Epidermal melanocyte (primary cell): ENCODE results near the gene CCDC43.
A peak's percentile ranks its signal among the peaks of the same experiment; 100 is the strongest.
"Not testable (repeated sequence)": the region's sequence is repeated elsewhere in the genome, so short reads cannot be mapped to it uniquely, and the experiment has no call there.

Source experiments
- DNase-seq: peaks from one replicate; pipeline ENCODE4 v3.0.0; 2011; ENCODE audit warnings: low spot score; ENCODE audit not compliant: insufficient read length

The CCDC43 gene

DNA sequence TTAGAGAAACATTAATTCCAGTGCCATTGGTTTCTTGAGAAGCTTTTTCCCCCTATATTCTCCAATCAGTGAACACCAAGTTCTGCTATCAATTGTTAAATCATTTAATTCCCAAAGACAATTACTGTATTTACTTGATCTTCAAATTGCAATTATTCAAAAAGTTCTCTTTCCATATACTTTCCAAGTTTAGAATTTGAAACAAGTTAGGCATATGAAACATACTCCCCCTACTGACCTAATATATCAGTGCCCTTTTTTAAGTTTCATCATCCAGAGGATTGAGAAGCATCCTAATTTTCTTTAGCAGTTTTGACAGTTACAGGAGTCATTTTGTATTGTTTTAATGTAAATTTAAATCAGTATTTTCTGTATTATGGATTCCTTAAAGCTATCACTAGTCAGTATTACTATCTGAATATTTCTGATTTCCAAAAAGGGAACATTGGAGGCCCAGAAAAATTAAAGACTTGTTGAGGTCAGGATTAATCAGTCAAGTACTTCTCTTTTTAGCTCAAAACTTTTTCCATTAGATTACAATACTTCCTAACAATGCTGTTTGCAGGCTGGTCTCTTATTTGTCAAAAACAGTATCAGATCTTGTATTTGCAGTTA is 17.0 kb downstream of the CCDC43 start:
- no peak for DNase-seq

GRCh38 chr17:44666006-44666405 is 23.6 kb downstream of the CCDC43 start:
- no peak for DNase-seq

GRCh38 chr17:44664867-44665266 is 24.7 kb downstream of the CCDC43 start:
- DNase-seq: no peak

GRCh38 chr17:44663095-44663494 is 26.5 kb downstream of the CCDC43 start:
- no peak for DNase-seq

GRCh38 chr17:44661835-44662234 is 27.7 kb downstream of the CCDC43 start:
- no peak for DNase-seq

GRCh38 chr17:44655983-44656710 is 33.4 kb downstream of the CCDC43 start, which contains the start of gene MEIOC:
TSS of gene MEIOC (plus strand) at chr17:44656468. CDS start at chr17:44656614, 146 bp downstream.
- DNase-seq: no peak

DNA sequence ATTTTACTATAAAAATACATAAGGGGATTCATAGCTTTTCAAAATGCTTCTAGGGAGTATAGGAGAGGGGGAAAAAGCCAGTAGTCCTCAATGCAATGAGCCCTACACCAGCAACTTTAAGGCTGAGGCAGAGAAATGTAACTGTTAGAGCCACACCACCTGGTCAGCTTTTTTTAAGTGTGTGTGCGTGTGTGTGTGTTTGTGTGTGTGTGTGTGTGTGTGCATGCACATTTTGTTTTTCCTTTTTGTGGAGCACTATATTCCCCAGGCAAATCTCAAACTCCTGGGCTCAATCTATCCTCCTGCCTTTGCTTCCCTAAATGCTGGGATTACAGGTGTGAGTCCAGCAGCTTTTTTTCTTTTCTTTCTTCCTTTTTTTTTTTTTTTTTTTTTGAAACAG is 35.6 kb downstream of the CCDC43 start:
- DNase-seq: no peak

DNA sequence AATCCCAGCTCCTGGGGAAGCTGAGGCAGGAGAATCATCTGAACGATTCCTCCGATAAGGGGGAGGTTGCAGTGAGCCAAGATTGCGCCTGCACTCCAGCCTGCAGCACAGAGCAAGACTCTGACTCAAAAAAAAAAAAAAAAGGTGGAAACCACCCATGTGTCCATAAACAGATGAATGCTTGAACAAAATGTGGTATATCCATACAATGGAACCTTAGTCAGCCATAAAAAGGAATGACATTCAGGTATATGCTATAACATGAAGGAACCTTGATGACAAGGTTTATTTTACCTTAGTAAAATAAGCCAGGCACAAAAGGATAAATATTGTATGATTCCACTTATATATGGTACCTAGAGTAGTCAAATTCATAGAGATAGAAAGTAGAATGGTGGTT is 36.2 kb downstream of the CCDC43 start:
- no peak for DNase-seq

GRCh38 chr17:44652727-44653126 is 36.8 kb downstream of the CCDC43 start:
- DNase-seq: no peak

DNA sequence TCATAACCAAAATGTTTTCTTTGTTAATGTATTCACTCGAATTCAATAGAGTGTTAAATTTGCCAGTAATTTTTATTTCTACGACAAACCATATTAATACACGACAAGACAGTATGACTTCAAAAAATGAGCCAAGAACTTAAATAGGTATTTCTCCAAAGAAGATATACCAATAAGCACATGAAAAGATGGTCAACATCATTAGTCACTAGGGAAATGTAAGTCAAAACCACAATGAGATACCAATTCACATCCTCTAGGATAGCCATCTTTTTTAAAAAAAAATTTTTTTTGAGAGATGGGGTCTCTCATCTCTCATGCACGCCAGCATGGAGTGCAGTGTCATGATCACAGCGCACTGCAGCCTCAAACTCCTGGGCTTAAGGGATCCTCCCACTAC is 38.3 kb downstream of the CCDC43 start:
- no peak for DNase-seq

GRCh38 chr17:44648963-44649362 is 40.6 kb downstream of the CCDC43 start:
- no peak for DNase-seq

- DNase-seq: no peak
Measured at GRCh38 chr17:44647736-44648135, 41.8 kb downstream of the CCDC43 start.

DNA sequence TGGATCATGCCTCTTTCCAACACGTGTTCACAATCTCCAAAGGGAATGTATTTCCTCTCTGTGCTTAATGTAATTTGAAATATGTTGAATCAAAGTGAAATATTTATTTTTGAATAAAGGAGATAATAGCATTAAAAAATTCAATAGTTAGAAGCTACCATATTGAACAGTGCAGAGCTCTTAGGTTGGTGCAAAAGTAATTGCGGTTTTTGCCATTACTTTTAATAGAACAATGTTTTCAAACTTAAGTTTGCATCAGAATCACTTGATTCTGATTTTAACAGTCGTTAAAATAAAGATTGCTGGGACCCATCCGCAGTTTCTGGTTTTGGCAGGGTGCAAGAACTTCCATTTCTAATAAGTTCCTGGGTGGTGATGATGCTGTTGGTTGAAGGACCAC is 43.3 kb downstream of the CCDC43 start:
- no peak for DNase-seq

DNA sequence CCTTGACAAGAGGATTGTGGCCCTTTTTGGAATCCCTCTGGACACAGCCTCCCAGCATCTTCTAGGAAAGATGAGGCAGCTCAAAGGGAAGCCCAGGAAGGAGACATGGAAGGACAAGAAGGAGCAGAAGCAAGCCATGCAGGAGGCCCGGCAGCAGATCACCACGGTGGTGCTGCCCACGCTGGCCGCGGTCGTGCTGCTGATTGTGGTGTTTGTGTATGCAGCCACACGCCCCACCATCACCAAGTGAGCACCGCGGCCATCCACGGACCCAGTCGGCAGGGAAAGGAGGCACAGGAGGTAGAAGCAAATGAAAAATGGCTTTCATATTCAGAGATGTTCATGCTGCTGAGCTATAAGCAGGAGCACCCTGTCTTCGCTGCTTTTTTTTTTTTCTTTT is 44.2 kb downstream of the CCDC43 start:
- DNase-seq: no peak

DNA sequence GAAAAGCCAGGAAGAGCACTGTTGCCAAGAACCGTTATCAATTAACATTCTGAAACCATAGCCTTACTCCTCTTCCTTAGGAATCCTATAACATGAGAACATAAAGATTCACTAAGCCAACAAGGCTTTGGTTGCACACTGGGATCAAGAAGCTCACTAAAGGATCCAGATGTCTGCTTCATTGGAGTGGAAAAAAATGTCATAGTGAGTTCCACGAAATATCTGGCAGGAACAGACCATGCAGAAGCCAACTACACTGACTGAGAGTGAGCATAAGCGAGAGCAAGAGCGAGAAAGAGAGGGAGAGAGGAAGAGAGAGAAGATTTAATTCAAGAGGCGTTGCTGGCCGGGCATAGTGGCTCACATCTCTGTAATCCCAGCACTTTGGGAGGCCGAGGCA is 46.7 kb downstream of the CCDC43 start:
- DNase-seq: no peak

GRCh38 chr17:44637066-44637465 is 52.5 kb downstream of the CCDC43 start:
- no peak for DNase-seq

DNA sequence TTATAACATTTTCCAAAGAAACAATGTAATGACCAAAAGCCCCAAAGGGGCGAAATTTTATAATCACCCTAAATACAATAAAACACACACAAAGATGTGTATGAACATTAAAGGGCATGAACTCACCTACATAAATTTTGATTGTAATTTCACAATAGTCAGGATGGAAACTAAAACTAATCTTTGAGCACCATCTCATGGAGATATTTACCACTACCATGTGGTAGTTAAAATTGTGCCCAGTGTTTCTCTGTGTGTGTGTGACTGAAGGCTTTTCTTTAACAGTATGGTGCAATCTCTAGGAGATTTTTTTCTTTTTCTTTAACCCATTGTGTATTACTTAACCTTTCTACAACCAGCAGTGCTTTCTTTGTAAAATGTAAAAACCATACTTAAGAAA is 53.0 kb downstream of the CCDC43 start:
- peak; percentile 37 for DNase-seq

GRCh38 chr17:44634401-44634800 is 55.2 kb downstream of the CCDC43 start:
- not testable (repeated sequence) for DNase-seq

DNA sequence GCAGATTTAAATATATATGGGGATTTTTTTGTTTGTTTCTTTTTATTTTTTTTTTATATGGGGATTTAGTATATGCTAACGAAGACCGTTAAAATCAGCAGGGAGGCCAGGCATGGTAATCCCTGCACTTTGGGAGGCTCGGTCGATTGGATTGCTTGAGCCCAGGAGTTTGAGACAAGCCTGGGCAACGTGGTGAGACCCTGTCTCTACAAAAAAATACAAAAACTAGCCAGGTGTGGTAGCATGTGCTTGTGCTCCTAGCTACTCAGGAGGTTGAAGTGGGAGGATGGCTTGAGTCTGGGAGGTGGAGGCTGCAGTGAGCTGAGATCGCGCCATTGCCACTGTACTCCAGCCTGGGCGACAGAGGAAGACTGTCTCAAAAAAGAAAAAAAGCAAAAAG is 55.6 kb downstream of the CCDC43 start:
- no peak for DNase-seq

GRCh38 chr17:44630703-44631102 is 58.9 kb downstream of the CCDC43 start:
- no peak for DNase-seq

DNA sequence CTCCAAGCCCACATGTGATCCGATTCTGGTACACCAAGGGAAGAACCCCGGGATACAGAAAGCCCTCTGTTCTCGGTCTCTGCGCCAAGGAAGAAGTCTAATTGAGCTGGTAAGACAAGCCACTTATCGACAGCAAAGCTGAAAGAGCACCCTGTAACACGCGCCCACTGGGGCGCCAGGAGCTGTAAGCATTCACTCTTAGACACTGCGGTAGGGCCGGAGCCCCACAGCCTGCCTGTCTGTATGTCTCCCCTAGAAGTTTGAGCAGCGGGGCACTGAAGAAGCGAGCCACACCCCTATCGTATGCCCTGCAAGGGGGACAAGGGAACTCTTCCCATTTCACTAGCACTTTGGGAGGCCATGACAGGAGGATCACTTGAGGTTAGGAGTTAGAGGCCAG is 60.3 kb downstream of the CCDC43 start:
- DNase-seq: no peak

GRCh38 chr17:44628243-44629188 is 61.1 kb downstream of the CCDC43 start:
- DNase-seq: no peak
